H1 (cell line): ENCODE measurements around the gene ATOH8.

Experiments used
- CHD1 ChIP-seq: IDR thresholded peaks from 2 replicates; pipeline ENCODE4 v1.6.1; 2012; ENCODE audit warnings: low read depth, low read length, improper control_type of control experiment
- CHD2 ChIP-seq: IDR thresholded peaks from 2 replicates; pipeline ENCODE4 v1.6.1; 2012; ENCODE audit warnings: low read length, improper control_type of control experiment
- CREB1 ChIP-seq: IDR thresholded peaks from 2 replicates; pipeline ENCODE4 v1.6.1; 2012; ENCODE audit warnings: inconsistent platforms
- EP300 ChIP-seq, 2 experiments: IDR thresholded peaks; 1 replicate in 1 of 2; 2 replicates in 1 of 2; pipeline ENCODE4 v1.6.1; 2011 to 2012; ENCODE audit warnings: low read depth in 2 of 2, low read length in 2 of 2, mild to moderate bottlenecking in 2 of 2, borderline replicate concordance in 1 of 2, inconsistent platforms in 1 of 2, moderate library complexity in 1 of 2
- JUN ChIP-seq: IDR thresholded peaks from 2 replicates; pipeline ENCODE4 v1.6.1; 2011; ENCODE audit warnings: low read depth, mild to moderate bottlenecking, improper control_type of control experiment, low read length
- POLR2A ChIP-seq, 2 experiments: IDR thresholded peaks; 1 replicate in 1 of 2; 2 replicates in 1 of 2; pipeline ENCODE4 v1.6.1; 2011; ENCODE audit warnings: low read depth in 2 of 2, low read length in 2 of 2, mild to moderate bottlenecking in 2 of 2; ENCODE audit errors: control extremely low read depth in 1 of 2
- RAD21 ChIP-seq, 2 experiments: IDR thresholded peaks in 1 of 2; conservative IDR thresholded peaks in 1 of 2; 2 replicates each; pipeline ENCODE4 v1.6.1; 2011; ENCODE audit warnings: low read depth in 2 of 2, low read length in 2 of 2, improper control_type of control experiment in 1 of 2, inconsistent platforms in 1 of 2, mild to moderate bottlenecking in 1 of 2, moderate library complexity in 1 of 2
- RXRA ChIP-seq: IDR thresholded peaks from 2 replicates; pipeline ENCODE4 v1.6.1; 2011; ENCODE audit warnings: low read depth, mild to moderate bottlenecking, low read length, moderate library complexity; ENCODE audit not compliant: insufficient read depth
- SP1 ChIP-seq: IDR thresholded peaks from 2 replicates; pipeline ENCODE4 v1.6.1; 2011; ENCODE audit warnings: low read depth, low read length
- TAF1 ChIP-seq: IDR thresholded peaks from 2 replicates; pipeline ENCODE4 v1.6.1; 2011; ENCODE audit warnings: mild to moderate bottlenecking, low read depth, low read length
- TAF7 ChIP-seq: optimal IDR thresholded peaks from 2 replicates; pipeline ENCODE3; 2011; ENCODE audit warnings: low read depth, mild to moderate bottlenecking, inconsistent platforms, low read length, moderate library complexity, borderline replicate concordance
- TBP ChIP-seq: IDR thresholded peaks from 2 replicates; pipeline ENCODE4 v1.6.1; 2011; ENCODE audit warnings: low read depth, low read length, improper control_type of control experiment
- YY1 ChIP-seq: IDR thresholded peaks from 2 replicates; pipeline ENCODE4 v1.6.1; 2011; ENCODE audit warnings: low read depth, mild to moderate bottlenecking, low read length
- TF ChIP-seq, protein P1 (sequence below), 3 experiments: IDR thresholded peaks; 1 replicate in 2 of 3; 2 replicates in 1 of 3; pipeline versions ENCODE4 v1.5.1 to v1.6.1; 2011; ENCODE audit warnings: low read length in 3 of 3, mild to moderate bottlenecking in 3 of 3, inconsistent platforms in 2 of 3, low read depth in 1 of 3, moderate library complexity in 1 of 3; ENCODE audit not compliant: insufficient read depth in 1 of 3; ENCODE audit errors: control extremely low read depth in 1 of 3

DNA sequence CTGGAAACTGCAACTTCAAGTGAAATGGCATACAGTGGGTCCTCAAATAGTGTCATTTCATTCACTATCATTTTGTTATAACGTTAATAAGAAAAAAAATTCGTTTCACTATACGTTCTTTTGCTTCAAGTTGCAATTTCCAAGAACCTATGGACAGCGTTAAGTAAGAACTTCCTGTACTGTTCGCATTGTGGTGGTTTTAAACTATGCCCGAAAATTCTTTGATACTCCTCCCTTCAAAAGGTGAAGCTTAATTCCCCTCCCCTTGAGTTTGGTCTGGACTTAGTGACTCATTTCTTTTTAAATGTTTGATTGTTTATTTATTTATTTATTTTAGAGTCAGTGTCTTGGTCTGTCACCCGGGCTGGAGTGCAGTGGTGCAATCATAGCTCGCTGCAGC, 39.0 kb upstream of the ATOH8 start:
- no peak for TF ChIP-seq POLR2A (IDR thresholded peaks at IDR 0.05; ENCODE audit: control extremely low read depth in 1 of 2, low read depth in 2 of 2, low read length in 2 of 2)
- TF ChIP-seq, protein P1, sequence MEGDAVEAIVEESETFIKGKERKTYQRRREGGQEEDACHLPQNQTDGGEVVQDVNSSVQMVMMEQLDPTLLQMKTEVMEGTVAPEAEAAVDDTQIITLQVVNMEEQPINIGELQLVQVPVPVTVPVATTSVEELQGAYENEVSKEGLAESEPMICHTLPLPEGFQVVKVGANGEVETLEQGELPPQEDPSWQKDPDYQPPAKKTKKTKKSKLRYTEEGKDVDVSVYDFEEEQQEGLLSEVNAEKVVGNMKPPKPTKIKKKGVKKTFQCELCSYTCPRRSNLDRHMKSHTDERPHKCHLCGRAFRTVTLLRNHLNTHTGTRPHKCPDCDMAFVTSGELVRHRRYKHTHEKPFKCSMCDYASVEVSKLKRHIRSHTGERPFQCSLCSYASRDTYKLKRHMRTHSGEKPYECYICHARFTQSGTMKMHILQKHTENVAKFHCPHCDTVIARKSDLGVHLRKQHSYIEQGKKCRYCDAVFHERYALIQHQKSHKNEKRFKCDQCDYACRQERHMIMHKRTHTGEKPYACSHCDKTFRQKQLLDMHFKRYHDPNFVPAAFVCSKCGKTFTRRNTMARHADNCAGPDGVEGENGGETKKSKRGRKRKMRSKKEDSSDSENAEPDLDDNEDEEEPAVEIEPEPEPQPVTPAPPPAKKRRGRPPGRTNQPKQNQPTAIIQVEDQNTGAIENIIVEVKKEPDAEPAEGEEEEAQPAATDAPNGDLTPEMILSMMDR (IDR thresholded peaks at IDR 0.05; ENCODE audit: control extremely low read depth in 1 of 3, insufficient read depth in 1 of 3, low read depth in 1 of 3, low read length in 3 of 3): no peak
- no peak for TF ChIP-seq RAD21 (IDR thresholded peaks at IDR 0.05 in 1 of 2, conservative IDR thresholded peaks at IDR 0.05 in 1 of 2; ENCODE audit: low read depth in 2 of 2, low read length in 2 of 2)
- no peak for TF ChIP-seq TAF7
- no peak for TF ChIP-seq YY1
- no peak for TF ChIP-seq JUN
- no peak for TF ChIP-seq CHD2
- no peak for TF ChIP-seq RXRA
- TF ChIP-seq TAF1: no peak
- no peak for TF ChIP-seq SP1
- TF ChIP-seq CHD1: no peak
- TF ChIP-seq CREB1: no peak
- no peak for TF ChIP-seq TBP
- no peak for TF ChIP-seq EP300 (IDR thresholded peaks at IDR 0.05; ENCODE audit: borderline replicate concordance in 1 of 2, low read depth in 2 of 2, low read length in 2 of 2)
